Measurements from ENCODE around the gene ELMO1.

DNA sequence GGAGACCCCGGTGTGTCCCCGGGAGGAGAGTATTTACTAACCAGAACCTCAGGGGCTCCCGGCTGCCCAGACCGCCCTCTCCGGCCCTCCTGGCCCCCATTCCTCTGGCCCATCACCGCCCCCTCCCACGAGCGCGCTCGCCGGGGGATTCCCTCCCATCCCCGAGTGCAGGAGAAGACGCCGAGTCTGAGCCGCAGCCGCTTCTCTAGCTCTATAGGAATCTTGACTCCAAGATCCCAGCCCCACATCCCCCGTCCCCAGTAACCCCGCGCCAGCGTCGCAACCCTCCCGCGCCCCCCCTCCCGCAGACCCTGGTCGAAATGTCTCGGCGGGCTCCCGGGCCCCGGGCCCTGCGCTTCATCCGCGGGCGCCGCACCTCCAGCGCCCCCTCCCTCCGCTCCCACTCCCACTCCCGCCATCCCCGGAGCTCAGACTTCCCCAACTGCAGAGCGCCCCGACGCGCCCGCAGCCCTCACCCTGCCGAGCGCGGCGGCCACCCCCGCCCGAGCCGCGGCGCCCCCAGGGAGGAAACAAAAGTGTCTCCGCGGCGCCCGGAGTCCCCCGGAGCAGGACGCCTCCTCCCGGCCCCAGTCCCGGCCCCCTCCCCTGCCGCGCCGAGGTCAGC lies 541 bp downstream of the ELMO1 start:
- TF ChIP-seq, protein P1, sequence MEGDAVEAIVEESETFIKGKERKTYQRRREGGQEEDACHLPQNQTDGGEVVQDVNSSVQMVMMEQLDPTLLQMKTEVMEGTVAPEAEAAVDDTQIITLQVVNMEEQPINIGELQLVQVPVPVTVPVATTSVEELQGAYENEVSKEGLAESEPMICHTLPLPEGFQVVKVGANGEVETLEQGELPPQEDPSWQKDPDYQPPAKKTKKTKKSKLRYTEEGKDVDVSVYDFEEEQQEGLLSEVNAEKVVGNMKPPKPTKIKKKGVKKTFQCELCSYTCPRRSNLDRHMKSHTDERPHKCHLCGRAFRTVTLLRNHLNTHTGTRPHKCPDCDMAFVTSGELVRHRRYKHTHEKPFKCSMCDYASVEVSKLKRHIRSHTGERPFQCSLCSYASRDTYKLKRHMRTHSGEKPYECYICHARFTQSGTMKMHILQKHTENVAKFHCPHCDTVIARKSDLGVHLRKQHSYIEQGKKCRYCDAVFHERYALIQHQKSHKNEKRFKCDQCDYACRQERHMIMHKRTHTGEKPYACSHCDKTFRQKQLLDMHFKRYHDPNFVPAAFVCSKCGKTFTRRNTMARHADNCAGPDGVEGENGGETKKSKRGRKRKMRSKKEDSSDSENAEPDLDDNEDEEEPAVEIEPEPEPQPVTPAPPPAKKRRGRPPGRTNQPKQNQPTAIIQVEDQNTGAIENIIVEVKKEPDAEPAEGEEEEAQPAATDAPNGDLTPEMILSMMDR (IDR thresholded peaks at IDR 0.05), result no peak
- TF ChIP-seq POLR2A (IDR thresholded peaks at IDR 0.05), result peak in 1 of 2 donors; percentile 3

Measured in adrenal gland (tissue), 5 donors.